Activated CD8-positive, alpha-beta memory T cell treated with anti-CD3 and anti-CD28 coated beads, Interleukin-2, amount 50 U/mL, for 48 hours (primary cell): ENCODE results near the gene UBR4.

ENCODE experiments used
- DNase-seq: peaks from one replicate; pipeline ENCODE4 v3.0.0-alpha.2; 2020

UBR4 gene

DNA sequence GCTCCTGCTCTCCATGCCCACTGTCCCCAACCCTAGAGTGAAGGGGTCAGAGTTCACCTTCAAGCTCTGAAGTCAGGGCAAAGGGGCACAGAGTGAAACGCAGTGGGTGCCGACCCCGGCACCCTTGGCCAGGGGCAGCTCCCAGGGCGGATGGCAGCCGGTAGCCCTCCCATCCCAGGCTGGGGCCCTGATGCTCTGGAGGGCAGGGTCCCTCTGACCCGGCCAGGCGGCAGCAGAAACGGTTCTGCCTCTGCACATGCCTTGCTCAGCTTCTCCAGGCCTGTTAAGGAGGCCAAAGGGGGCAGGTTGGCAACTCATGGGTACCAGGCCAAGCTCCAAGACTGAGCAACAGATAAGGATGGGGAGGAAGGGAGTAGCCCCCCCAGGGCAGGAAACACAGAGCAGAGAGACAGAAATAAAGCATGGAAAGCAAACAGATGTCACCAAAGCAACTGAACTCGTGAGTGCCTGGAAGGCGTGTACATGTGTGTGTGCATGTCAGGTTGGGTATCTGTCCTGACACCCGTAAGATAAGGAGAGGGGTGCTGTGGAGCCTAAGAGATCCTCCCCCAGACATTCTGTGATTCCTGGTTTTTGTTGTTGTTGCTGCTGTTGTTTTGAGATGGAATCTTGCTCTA lies 141.3 kb downstream of the UBR4 start:
- DNase-seq: no peak

DNA sequence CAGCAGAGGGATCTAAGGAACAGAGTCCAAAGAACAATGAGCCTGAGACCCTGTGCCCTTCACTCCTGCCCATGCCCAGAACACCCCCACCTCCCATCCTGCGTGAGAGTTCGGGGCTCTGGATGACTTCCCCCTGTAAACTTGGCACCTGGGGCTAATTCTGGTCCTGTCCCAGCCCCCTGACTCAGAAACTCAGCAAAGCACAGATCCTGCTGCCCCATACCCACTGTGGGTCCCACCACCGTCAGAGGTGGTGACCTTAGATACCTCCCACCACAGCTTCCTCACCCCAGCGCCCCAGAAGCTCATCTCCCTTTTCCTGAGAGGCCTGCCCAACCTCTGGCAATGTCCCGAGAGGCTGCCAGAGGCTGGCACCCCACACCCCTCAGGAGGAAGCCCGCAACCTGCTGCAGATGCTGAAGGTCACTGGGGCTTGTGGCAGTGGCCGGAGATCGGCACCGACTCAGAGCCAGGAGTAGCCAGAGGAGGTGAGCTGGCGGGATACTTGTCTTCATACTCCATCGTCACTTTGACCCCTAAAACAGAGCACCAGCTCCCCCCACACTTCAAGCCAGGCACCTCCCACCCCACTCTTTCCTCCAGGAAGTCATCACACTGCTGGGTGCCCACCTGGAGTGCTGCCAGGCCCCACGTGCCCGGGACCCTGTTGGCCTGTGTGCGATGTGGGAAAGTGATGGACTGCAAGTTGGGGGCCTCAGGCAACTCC lies 142.0 kb downstream of the UBR4 start:
- DNase-seq: no peak

- no peak for DNase-seq
These were observed 142.7 kb downstream of the UBR4 start for GRCh38 chr1:19067182-19067911.

DNA sequence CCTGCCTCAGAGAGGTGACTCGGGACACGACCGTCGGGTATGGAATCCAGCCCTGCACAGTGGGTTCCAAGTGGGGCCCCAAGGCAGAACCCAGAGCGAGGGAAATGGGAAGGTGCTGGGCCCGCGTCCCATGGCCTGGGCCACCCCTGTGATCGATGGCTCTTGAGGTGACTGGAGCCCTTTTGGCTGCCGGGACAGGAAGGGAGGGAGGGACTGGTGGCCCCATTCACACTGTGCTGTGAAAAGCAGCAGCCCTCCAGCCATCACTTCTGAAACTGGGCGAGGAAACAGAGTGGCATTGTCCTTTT lies 143.2 kb downstream of the UBR4 start:
- no peak for DNase-seq

GRCh38 chr1:19066248-19066873 lies 143.7 kb downstream of the UBR4 start:
- no peak for DNase-seq

DNA sequence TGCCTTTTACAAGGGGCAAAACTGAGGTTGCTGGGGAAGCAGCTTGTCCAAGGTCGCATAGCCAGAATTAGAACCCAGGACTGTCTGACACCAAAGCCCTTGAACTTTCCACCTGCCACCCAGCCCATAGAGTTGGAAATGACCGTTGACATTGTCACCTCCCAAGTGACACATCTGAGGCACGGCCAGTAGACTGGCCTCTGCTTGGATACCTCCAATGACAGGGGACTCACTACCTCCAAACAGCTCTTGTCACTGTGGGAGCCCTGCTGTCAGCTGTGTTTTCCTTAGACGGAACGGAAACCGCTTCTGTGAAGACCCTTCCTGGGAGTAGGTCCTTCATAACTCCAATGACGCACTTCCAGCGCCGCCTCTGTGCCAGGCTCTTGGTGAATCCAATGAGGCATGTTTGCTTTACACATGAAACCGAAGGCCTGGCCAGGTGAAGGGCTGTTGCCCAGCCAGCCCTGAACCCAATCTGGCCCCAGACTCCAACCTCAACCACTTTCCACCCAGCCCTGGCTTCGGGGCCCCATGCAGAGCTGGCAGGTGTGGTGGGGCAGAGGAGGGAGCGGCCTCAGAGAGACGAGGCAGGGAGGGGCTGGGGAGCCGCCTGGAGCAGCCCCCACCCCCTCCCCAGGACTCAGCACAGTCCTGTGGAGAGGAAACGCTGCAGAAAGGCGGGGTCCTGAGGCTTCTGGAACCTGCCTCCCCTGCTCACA lies 144.4 kb downstream of the UBR4 start:
- no peak for DNase-seq

DNA sequence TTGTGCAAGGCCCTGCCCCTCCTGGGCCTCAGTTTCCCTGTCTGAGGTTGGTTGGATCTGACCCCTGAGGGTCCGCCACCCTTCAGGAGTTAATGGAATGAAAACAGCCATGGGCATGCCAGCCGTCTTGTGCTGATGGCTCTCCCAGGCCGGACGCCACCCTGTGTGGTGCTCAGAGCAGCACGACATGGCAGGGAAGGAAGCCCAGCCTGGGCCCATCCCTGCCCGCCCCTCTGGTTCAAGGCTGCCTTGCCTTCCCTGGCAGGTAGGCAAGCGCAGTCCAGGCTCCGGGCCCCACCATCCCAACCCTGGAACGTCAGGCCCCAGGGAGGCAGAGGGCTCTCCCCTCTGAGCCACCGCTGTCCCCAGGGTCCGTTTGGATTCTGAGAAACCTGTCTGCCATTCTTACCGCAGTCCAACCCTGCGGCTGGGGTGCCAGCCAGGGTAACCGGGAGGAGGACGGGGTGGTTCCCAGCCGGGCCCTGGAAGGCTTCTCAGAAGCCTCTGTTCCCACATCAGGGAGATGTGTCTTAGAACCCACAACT lies 145.1 kb downstream of the UBR4 start:
- DNase-seq: no peak

DNA sequence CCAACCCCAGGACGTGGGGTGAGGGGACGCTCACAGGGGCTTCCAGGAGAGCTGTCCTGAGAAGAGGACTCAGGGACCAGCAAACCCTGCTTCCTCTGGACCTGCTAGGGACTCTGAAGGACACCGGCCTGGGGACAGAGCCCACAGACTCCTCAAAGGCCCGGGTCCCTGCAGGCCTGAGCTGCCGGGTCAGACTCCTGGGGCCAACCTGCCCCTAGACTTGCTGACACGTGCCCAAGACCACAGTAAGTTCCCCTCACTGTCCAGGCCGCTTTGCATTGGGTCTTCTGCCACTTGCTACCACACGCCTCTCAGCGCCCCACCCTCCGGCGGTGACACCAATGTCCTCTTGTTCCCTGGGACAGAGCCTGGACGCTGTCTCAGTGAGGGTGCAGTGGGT lies 146.9 kb downstream of the UBR4 start:
- DNase-seq: no peak

- DNase-seq: no peak
These were observed 147.6 kb downstream of the UBR4 start for GRCh38 chr1:19062258-19063029.

DNA sequence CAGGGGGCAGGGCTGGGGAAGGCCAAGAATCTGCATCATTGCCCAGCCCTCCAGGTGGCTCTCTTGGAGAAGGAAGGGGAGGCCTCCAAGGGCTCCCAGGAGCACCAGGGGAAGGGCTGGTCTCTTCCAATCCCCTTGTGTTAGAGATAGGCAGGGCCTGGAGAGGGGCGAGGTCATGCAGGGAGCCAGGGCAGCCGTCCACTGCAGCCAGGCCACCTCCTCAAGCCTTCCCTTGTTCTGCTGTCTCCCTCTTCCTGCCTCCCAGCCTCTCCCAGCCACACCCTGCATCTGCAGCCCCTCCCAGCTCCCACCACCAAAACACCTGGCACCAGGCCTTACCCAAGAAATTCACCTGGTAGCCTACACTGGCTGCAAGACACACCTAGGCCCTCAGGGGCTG lies 148.3 kb downstream of the UBR4 start:
- no peak for DNase-seq

DNA sequence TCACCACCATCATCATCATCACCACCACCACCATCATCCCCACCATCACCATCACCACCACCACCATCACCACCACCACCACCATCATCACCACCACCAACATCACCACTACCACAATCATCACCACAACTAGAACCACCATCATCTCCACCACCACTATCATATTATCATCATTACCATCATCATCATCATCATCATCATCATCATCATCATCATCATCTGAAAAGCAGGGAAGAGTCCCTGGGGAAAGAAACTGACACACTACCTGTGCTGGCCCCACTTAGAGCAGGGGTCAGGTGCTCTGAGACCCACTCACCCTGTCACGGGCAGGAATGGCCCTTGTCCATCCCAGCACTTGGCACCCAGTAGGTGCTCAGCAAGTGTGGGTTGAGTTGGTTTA lies 148.7 kb downstream of the UBR4 start:
- DNase-seq: no peak

DNA sequence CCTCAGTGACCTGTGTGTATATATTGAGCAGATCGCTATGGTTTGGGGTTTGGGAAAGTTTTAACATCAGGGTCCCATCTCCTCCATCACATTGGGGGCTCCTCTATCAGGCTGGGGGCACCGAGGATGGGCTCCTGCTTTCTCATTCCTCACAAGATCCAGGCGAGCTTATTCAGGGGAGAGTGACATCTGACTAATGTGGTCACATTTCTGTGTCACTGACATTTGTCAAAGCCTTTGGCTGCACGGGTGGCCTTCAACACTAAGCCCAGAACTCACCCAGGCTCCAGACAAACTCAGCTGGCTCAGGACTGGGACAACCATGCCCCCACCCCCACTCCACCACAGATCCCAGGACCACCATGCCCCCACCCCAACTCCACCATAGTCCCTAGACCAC lies 150.3 kb downstream of the UBR4 start:
- DNase-seq: no peak

DNA sequence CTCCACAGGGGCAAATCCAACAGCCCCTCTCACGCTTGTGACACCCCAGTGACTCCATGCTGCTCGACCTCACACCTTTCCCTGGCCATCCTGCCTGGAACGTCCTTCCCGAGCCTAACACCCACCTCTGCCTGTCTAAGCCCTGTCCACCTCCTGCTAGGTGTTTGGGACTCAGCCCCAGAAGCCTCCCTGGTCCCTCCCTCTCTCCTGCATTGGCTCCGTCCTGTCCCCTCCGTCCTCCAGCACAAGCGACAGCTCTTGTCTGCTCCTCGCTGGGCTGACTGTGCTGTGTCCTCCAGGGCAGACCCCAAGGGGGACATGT lies 151.6 kb downstream of the UBR4 start:
- DNase-seq: no peak

DNA sequence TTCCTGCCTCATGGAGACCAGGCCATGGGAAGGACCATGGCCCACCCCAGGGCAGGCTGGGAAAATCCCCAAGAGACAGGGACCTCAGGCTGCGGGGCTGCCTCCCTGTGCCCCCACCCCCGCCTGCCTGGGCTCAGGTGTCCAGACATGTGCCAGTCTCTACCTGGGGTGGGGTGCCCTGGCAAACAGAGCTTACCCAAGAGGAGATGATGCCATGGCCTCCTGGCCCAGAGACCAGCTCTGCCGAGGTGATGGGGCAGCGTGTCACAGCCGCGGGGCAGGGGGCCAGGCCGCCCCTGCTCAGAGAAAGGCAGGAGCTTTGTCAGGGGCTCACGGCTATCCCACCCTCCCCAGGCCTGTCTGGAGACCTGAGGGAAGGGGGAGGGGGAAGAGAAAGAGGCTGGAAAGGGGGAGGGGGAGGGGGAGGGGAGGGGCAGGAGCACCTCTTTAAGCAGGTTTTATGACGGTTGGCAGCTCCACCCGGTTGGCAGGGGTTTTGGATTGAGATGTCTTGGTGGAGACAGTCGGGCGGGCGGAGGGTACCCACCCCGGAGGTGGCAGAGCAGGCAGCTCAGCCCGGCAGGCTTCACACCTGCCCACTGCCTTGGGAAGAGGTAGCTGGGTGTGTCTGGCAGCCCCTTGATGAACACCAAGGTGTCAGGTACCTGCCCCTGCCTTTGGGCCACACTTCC lies 152.1 kb downstream of the UBR4 start:
- no peak for DNase-seq

- DNase-seq: no peak
These were observed 152.8 kb downstream of the UBR4 start for GRCh38 chr1:19057182-19057779.

DNA sequence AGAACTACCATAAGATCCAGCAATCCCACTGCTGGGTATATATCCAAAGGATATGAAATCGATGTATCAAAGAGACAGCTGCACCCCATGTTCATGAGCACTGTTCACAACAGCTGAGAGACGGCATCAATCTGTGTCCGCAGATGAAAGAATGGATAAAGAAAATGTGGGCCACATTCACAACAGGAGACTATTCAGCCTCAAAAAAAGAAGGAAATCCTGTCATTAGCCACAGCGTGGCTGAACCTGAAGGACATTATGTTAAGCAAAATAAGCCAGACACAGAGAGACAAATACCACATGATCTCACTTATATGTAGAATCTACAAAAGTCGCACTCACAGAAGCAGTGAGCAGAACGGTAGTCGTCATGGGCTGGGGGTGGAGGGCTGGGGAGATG lies 154.4 kb downstream of the UBR4 start:
- DNase-seq: no peak

DNA sequence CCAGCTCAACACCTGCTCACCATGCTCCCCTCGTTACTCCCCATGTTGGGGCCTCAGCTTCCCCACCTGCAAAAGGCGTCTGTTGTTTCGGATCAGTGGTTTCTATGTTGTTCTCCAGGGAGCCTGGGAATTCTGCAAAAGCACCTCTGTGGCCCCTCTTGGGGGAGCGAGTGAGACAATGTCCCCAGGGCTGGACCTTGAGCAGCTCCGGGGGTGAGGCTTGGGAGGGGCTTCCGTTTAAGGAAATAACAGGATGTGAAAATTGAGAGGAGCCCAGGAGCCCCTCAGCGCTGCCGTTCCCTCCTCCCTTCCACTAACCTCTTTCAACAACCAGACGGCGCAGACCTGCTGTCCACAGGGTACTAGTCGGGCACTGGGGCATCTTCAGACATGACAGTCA lies 155.1 kb downstream of the UBR4 start:
- no peak for DNase-seq

DNA sequence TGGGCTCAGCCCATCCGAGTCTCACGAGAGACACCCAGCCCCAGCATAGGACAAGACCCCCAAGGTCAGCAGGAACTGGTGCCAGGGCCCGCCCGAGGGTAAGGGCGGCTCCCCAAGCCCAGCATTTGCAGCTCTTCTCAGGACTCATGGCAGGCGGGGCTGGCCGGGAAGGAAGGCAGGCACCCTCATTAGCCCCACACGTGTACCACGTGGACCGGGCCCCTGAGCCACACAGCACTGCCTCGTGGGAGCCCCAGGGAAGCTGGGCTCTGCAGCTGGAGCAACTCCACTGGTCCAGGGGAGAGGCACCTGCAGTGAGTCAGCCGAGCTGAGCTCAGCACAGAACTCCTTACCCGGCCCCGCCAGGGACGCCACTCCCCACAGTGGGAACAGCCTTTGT lies 155.8 kb downstream of the UBR4 start:
- no peak for DNase-seq

DNA sequence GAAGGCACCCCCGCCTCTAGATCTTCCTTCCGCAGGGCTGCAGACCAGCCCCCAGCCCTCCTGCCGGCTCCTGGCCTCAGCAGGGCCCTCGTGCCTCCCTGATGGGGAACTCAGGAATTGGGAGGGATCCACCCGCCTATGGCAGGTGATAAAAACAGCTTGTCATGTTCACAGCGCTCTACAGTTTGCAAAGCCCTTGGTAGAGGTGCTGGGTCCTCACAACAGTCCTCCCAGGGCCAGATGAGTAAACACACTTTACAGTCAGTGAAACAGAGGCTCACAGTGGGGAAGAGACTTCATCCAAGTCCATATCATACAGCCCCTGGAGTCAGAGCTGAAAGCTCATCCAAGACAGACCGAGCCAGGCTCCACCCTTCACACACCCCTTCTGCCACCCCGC lies 156.6 kb downstream of the UBR4 start:
- no peak for DNase-seq

DNA sequence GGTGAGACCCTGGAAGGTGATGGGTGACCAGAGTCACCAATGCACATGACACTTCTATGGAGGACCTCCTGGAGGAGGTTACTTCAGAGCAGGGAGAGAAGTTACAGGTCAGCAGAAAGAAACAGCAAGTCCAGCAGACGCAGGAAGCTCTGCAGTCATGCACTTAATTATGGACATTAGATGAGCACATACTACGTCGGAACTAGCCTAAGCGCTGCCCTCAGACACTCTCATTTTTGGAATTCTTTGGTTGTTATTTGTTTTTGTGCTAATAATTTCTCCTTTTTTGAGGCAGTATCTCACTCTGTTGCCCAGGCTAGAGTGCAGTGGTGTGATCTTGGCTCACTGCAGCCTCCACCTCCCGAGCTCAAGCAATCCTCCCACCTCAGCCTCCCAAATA lies 160.3 kb downstream of the UBR4 start:
- DNase-seq: no peak

- no peak for DNase-seq
These were observed 160.8 kb downstream of the UBR4 start for GRCh38 chr1:19049128-19049768.
